GM12875 (cell line): ENCODE measurements around the gene CCDC39.

ENCODE experiments used
- H3K4me3 ChIP-seq: one replicate; pipeline ENCODE4 v1.5.1; 2011; ENCODE audit warnings: low read depth, low read length, control low read depth
- TF ChIP-seq, protein P1 (sequence below): IDR thresholded peaks from 2 replicates; pipeline ENCODE4 v1.5.1; 2011; ENCODE audit warnings: low read depth, mild to moderate bottlenecking, control low read depth, inconsistent platforms, low read length, moderate library complexity, borderline replicate concordance; ENCODE audit not compliant: insufficient read depth

CCDC39 gene

DNA sequence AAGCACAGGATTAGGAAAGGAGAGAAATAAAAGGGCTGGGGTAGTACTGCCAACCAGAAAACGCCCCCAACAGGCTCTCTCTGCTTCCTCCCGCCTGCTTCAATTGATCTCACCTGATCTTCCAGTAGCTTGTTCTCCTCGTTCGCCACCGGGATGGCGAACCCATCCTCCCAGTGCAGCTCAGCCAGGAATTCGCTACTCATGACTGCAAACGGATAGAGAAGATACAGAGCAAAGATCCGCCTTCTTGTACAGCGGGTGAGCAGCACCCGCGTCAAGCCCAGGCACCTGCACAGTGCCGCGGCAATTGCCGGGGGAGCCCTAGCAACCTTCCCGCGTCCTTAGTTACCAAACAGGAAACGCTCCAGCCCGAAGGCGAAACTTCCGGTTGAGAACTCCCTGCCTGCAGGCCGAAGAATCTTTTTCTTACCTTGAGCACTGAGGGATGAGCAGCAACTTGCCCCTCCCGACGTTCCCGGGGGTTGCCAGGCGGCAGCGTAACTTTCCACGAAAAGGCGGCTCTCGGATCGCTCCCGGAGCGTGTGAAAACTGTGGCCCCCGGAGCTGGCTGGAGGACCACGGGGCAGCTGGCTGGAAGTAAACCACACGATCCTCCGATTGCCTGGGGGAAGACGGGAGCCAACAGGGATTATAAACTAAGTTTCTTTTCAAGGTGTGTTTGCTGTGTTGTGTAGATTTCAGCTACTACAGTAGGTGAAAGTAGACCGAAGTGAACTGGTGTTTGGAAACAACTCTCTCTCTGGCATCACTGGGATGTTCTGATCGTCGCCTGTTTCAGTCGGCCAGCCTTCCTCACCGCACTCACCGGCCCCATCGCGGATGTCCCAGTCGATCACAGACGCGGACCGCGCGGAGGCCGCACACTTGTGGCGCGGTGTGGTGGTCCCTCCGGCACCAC is at the start of gene CCDC39:
Gene CCDC39 (minus strand): TSS at position 312 of the 919 bp plus-strand sequence. CDS start 109 bp downstream, at position 203.
- H3K4me3 ChIP-seq: peak within 1 kb of the TSS; percentile 61
- TF ChIP-seq, protein P1, sequence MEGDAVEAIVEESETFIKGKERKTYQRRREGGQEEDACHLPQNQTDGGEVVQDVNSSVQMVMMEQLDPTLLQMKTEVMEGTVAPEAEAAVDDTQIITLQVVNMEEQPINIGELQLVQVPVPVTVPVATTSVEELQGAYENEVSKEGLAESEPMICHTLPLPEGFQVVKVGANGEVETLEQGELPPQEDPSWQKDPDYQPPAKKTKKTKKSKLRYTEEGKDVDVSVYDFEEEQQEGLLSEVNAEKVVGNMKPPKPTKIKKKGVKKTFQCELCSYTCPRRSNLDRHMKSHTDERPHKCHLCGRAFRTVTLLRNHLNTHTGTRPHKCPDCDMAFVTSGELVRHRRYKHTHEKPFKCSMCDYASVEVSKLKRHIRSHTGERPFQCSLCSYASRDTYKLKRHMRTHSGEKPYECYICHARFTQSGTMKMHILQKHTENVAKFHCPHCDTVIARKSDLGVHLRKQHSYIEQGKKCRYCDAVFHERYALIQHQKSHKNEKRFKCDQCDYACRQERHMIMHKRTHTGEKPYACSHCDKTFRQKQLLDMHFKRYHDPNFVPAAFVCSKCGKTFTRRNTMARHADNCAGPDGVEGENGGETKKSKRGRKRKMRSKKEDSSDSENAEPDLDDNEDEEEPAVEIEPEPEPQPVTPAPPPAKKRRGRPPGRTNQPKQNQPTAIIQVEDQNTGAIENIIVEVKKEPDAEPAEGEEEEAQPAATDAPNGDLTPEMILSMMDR: no peak

DNA sequence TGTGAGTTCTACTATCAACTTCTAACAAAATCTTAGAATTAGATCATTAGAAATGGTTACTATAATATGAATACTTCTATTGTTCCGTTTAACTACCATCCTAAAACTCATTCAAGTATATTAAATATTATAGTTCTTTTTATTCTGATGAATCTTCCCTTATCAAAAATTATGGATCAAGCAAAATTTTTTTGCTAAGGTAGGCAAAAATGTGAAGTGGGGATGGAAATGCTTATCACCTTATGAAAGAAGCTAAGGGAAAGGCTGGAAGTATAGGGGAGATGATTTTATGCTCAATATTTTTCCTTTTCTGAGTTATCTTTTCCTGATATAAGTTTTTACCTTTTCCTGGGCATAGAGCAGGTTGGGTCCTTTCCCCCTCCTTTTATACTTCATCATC is 40.7 kb upstream of the CCDC39 start:
- H3K4me3 ChIP-seq: no peak overlapping the region
- TF ChIP-seq, protein P1: no peak

DNA sequence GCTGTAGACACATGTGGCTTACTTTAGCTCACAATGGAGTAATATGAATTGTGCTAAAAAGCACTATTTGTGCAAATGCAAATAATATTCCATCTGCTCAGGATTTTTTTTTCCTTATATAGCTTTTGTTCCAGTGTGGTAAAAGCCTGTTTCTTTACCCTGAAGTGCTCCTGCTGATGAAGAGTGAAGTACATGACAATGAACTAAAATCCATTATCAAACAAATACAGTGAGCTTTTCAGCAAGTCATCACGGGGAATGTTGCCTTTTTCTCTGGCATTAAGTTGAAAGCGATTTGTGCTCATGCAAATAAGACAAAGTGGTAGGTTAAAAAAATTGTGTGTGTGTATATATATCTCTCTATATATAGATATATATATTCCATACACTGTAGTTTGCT is 28.6 kb upstream of the CCDC39 start:
- no peak overlapping the region for H3K4me3 ChIP-seq
- TF ChIP-seq, protein P1: no peak

DNA sequence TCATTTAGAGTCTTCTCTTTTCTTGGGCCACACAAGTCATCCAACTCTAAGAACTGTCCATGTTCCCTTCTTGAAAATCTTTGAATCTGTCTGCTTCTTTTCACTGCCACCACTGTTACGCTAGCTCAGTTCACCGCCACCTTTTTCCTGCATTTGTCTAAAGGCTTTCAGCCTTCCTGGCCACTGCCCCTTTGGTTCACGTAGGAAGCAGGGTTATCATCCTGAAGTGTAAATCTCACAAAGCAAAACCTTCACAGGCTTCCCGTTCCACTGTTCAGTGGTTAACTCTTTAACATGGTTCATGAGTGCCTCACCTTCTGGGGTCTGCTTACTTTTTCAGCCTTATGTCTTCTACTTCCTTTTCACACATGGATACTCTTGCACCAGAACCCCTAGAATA is 26.3 kb upstream of the CCDC39 start:
- TF ChIP-seq, protein P1: no peak
- no peak overlapping the region for H3K4me3 ChIP-seq

DNA sequence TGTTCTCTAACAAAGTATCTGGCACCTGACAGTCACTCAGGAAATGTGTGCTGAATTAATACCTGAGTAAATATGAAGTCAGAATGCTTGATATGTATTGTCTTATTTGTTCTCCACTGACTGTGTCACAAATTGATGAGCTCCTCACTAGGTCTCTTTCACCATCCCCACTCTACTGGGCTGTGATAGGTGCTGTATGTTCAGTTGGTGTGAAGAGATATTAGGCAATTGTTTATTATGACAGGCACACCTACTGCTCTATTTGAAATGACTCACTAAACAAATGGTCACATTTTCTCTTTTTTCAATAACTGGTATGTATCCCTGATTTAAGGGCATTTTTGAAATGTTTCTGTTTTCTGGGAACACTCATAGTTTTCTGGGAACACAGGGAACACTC is 25.2 kb upstream of the CCDC39 start:
- TF ChIP-seq, protein P1: no peak
- no peak overlapping the region for H3K4me3 ChIP-seq

DNA sequence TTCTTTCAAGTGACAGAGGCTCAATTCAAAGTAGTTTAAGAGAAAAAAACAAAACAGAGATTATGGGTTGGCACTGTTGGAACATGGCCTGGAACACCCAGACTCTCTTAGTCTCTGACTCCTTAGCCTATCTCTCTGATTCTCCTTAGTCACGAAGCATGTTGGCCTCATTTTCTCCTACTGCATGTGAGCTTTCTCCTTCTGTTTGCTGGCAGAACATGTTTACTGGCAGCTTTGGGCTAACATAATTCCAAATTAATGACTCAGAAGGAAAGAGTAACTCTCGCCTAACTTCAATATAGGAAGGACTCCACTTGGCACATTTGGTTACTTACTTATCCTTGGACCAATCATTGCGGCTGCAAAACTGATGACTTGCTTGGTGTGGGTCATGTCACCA is 21.7 kb upstream of the CCDC39 start:
- no peak overlapping the region for H3K4me3 ChIP-seq
- TF ChIP-seq, protein P1: no peak

DNA sequence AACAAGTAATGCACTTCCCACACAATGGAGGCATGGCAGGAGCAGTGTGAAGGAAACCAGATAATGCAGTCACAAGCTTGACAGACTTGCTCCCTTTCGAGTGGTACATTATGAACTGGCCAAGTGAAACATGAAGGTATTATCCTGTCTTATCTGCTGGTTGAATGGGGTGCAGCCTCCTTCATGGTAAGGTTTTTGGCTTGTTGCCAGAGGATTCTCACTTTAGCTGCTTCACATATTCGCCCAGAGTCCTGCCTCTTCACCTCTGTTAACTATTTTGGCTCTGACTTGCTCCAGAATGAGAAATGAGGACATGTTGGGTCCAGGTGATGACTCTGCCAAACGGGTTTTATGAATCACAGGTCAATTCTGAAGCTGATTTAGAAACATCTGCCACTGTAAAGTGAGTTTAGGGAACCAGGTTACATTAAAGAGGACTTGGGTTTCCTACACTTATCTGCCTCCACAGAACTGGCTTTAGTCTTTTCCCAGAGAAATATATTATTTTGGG is 19.5 kb upstream of the CCDC39 start:
- TF ChIP-seq, protein P1: no peak

More for the DNA sequence above, 19.5 kb upstream of the CCDC39 start:
- H3K4me3 ChIP-seq: no peak overlapping the region
